HEK293T (cell line): ENCODE results near the gene NSG1.

ENCODE experiments used
- ARNT ChIP-seq: fragments of 450-650 bp; IDR thresholded peaks from 2 replicates; pipeline ENCODE4 v1.6.1; 2017; ENCODE audit warnings: mild to moderate bottlenecking
- BHLHE40 ChIP-seq: fragments of 450-650 bp; IDR thresholded peaks from 2 replicates; pipeline ENCODE4 v1.6.1; 2016; ENCODE audit warnings: mild to moderate bottlenecking, moderate library complexity, borderline replicate concordance
- FOXM1 ChIP-seq: fragments of 450-650 bp; IDR thresholded peaks from 2 replicates; pipeline ENCODE4 v1.6.1; 2017; ENCODE audit warnings: mild to moderate bottlenecking, borderline replicate concordance
- SP1 ChIP-seq: fragments of 450-650 bp; IDR thresholded peaks from 2 replicates; pipeline ENCODE4 v1.6.1; 2017
- SUZ12 ChIP-seq: fragments of 450-650 bp; IDR thresholded peaks from 2 replicates; pipeline ENCODE4 v1.6.1; 2016; ENCODE audit warnings: mild to moderate bottlenecking
- TARDBP ChIP-seq: fragments of 450-650 bp; IDR thresholded peaks from 2 replicates; pipeline ENCODE4 v1.6.1; 2016

- no peak for TF ChIP-seq ARNT
- no peak for TF ChIP-seq SP1
- TF ChIP-seq TARDBP, result no peak
- TF ChIP-seq BHLHE40, result no peak
- TF ChIP-seq FOXM1, result no peak
- TF ChIP-seq SUZ12, result no peak
These were observed 52.0 kb downstream of the NSG1 start for GRCh38 chr4:4438891-4439290.
